A549 (cell line): ENCODE results near the gene VOPP1.

Experiments
- TF ChIP-seq, protein P1 (sequence below): fragments of >200 bp; sonication (Bioruptor Twin); formaldehyde crosslinking; IDR thresholded peaks from 3 replicates; pipeline ENCODE4 v1.5.1; 2016
- TF ChIP-seq, protein P2 (sequence below): fragments of 450-650 bp; IDR thresholded peaks from 2 replicates; pipeline ENCODE4 v1.6.1; 2014; ENCODE audit warnings: antibody characterized with exemption

DNA sequence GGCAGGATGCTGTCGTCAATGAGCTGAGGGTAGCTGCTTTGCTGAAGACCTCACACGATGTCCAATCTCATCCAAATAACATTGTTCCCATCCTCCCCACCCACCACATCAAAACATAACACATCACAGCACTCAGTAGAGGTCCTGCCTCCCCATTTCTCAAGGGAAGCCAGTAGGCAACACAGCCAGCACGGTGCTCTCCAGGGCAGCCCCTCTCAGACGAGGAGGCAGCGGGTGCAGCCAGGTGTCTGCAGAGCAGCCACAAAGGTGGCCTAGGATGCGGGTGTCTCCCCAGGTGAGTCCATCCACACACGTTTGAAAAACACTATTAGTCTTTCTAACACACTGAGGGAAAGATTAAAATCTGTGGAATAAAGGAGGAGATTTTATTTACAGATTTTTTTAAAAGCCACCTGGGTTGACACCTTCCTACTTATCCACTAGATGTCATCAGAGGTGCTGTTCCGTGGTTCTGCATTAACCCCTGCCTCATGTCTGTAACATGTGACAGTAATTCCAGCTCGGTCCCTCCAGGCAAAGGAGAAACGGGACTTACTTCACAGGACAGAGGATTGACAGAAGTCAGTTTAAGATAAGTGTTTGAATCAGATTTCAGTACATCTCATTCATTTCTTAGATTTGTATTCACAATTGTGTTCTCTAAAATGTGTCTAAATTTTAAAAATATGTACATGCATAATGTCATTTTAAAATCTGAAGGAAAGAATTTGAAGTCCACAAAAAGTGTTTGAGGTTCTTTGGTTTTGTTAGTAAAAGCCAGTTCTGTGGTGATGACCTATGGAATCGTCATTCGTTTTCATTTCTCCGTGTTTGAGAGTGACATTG, 139.1 kb downstream of the VOPP1 start:
- TF ChIP-seq, protein P1, sequence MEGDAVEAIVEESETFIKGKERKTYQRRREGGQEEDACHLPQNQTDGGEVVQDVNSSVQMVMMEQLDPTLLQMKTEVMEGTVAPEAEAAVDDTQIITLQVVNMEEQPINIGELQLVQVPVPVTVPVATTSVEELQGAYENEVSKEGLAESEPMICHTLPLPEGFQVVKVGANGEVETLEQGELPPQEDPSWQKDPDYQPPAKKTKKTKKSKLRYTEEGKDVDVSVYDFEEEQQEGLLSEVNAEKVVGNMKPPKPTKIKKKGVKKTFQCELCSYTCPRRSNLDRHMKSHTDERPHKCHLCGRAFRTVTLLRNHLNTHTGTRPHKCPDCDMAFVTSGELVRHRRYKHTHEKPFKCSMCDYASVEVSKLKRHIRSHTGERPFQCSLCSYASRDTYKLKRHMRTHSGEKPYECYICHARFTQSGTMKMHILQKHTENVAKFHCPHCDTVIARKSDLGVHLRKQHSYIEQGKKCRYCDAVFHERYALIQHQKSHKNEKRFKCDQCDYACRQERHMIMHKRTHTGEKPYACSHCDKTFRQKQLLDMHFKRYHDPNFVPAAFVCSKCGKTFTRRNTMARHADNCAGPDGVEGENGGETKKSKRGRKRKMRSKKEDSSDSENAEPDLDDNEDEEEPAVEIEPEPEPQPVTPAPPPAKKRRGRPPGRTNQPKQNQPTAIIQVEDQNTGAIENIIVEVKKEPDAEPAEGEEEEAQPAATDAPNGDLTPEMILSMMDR, result peak; percentile 57
- TF ChIP-seq, protein P2, sequence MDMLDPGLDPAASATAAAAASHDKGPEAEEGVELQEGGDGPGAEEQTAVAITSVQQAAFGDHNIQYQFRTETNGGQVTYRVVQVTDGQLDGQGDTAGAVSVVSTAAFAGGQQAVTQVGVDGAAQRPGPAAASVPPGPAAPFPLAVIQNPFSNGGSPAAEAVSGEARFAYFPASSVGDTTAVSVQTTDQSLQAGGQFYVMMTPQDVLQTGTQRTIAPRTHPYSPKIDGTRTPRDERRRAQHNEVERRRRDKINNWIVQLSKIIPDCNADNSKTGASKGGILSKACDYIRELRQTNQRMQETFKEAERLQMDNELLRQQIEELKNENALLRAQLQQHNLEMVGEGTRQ, result no peak
